Neural progenitor cell (in vitro differentiated cells): Measurements from ENCODE around the gene ZMYND8.

ENCODE experiments used
- CTCF ChIP-seq: fragments of 200-600 bp; sonication (generic); IDR thresholded peaks from 2 replicates; pipeline ENCODE4 v1.5.1; 2017; ENCODE audit warnings: antibody characterized with exemption, mild to moderate bottlenecking
- EZH2 ChIP-seq: fragments of 200-600 bp; sonication (generic); IDR thresholded peaks from 2 replicates; pipeline ENCODE4 v1.6.1; 2017; ENCODE audit warnings: antibody characterized with exemption, mild to moderate bottlenecking, moderate library complexity
- EZH2phosphoT487 ChIP-seq: fragments of 200-600 bp; sonication (generic); IDR thresholded peaks from 2 replicates; pipeline ENCODE4 v1.6.1; 2017; ENCODE audit warnings: antibody characterized with exemption

- TF ChIP-seq CTCF: peak; percentile 92
- TF ChIP-seq EZH2: no peak
- TF ChIP-seq EZH2phosphoT487: no peak
These were observed 83.5 kb downstream of the ZMYND8 start for GRCh38 chr20:47272893-47273590.
